ENCODE measurements around the gene RWDD1.

RWDD1 gene

DNA sequence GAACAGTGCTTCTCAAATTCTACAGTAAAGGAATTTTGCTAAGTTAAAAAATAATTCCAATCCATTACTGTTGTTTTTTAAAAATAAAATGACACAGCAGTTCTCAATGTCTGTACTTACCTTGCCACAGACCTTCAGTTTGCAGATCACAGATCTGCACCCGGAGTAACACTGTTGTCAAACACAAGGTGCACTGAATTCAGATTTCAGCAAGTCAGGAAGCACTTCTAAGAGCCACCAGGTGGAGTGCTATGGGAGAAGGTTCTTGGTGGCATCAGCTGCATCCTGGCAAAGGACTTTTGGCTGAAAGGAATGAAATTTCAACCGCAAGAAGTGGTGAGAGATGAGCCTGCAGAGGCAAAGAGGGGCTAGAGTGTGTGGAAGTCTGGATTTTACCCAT is 62.4 kb downstream of the RWDD1 start:
- no peak for DNase-seq (ENCODE audit: low read depth)
- TF ChIP-seq, protein P1, sequence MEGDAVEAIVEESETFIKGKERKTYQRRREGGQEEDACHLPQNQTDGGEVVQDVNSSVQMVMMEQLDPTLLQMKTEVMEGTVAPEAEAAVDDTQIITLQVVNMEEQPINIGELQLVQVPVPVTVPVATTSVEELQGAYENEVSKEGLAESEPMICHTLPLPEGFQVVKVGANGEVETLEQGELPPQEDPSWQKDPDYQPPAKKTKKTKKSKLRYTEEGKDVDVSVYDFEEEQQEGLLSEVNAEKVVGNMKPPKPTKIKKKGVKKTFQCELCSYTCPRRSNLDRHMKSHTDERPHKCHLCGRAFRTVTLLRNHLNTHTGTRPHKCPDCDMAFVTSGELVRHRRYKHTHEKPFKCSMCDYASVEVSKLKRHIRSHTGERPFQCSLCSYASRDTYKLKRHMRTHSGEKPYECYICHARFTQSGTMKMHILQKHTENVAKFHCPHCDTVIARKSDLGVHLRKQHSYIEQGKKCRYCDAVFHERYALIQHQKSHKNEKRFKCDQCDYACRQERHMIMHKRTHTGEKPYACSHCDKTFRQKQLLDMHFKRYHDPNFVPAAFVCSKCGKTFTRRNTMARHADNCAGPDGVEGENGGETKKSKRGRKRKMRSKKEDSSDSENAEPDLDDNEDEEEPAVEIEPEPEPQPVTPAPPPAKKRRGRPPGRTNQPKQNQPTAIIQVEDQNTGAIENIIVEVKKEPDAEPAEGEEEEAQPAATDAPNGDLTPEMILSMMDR (IDR thresholded peaks at IDR 0.05; ENCODE audit: low read depth, low read length, missing control alignments) = peak; percentile 38
- H3K4me3 ChIP-seq (ENCODE audit: low read depth, low read length) = no peak overlapping the region
- in situ Hi-C loops (cut with HindIII; ENCODE audit: low sequenced_read_pairs) = no loop called here

Measured in astrocyte of the cerebellum (primary cell).